Gastrocnemius medialis (tissue), 4 donors: ENCODE results near the gene DNAH5. TPM values are rescaled to one million over a fixed set of nuclear protein-coding genes. Genes with fewer than 3 reads are reported as not detected.

Experiments used
- ATAC-seq, 2 donors: fragments of 150-250 bp; one replicate each; pipeline ENCODE4 v1.9.1; 2016
- DNase-seq, 2 donors: peaks; one replicate each; pipeline ENCODE4 v3.0.0-alpha.2; 2019
- H3K27ac ChIP-seq, 4 donors: fragments of 200-600 bp; sonication (generic); 1 replicate in 1 of 4; 2 replicates in 3 of 4; pipeline ENCODE4 v1.5.1; 2016 to 2018; ENCODE audit warnings: mild to moderate bottlenecking in 2 of 4, moderate library complexity in 1 of 4
- H3K27me3 ChIP-seq, 3 donors: fragments of 200-600 bp; sonication (generic) in 2 of 3; 1 replicate in 1 of 3; 2 replicates in 2 of 3; pipeline versions ENCODE4 v1.5.1 to v1.6.0; 2016 to 2019; ENCODE audit warnings: mild to moderate bottlenecking in 1 of 3, moderate library complexity in 1 of 3
- H3K36me3 ChIP-seq, 2 donors: fragments of 200-600 bp; sonication (generic) in 1 of 2; one replicate each; pipeline ENCODE4 v1.5.1; 2017 to 2018
- H3K4me1 ChIP-seq, 2 donors: fragments of 200-600 bp; sonication (generic) in 1 of 2; one replicate each; pipeline ENCODE4 v1.5.1; 2016 to 2017; ENCODE audit warnings: mild to moderate bottlenecking in 2 of 2
- H3K4me3 ChIP-seq, 4 donors: fragments of 200-600 bp; sonication (generic) in 3 of 4; 1 replicate in 1 of 4; 2 replicates in 3 of 4; pipeline ENCODE4 v1.5.1; 2016 to 2019; ENCODE audit warnings: mild to moderate bottlenecking in 2 of 4
- H3K9me3 ChIP-seq, 3 donors: fragments of 200-600 bp; sonication (generic) in 2 of 3; 1 replicate in 1 of 3; 2 replicates in 2 of 3; pipeline ENCODE4 v1.5.1; 2016 to 2019
- CTCF ChIP-seq, 5 experiments: fragments of 450-650 bp in 3 of 5; fragments of 200-600 bp in 2 of 5; sonication (generic) in 2 of 5; IDR thresholded peaks in 4 of 5; conservative IDR thresholded peaks in 1 of 5; 1 replicate in 4 of 5; 2 replicates in 1 of 5; pipeline ENCODE4 v1.5.1; 2016 to 2019; ENCODE audit warnings: antibody characterized with exemption in 5 of 5, mild to moderate bottlenecking in 3 of 5, moderate library complexity in 3 of 5
- POLR2A ChIP-seq, 2 donors: fragments of 450-650 bp; IDR thresholded peaks; one replicate each; pipeline ENCODE4 v1.6.1; 2017; ENCODE audit warnings: antibody characterized with exemption in 2 of 2, mild to moderate bottlenecking in 2 of 2, moderate library complexity in 2 of 2
- in situ Hi-C, 4 donors: fragments of 200-750 bp; cut with MboI; loops; one replicate each; pipeline versions ENCODE4 v1.15.0 to v1.8.0; 2017; ENCODE audit warnings: low sequenced_read_pairs in 4 of 4
- intact Hi-C: fragments of 100-400 bp; cut with DNase I; formaldehyde crosslinking; loops from one replicate; pipeline ENCODE4 v1.15.1; 2023; ENCODE audit warnings: low total_unique reads
- total RNA-seq, 4 donors: library from RNA; depleted of rRNA; stranded (reverse); fragments of >200 nt; gene quantifications; one replicate each; pipeline versions ENCODE4 v1.1.0 to v1.2.3, GENCODE V29; 2016

Gene DNAH5
- total RNA-seq, 4 donors from 2014 or later: 0.02 to 1.0 (median 0.03) TPM; not detected in 1

GRCh38 chr5:13783726-13784125, 160.8 kb downstream of the DNAH5 start:
- no peak overlapping the region for H3K27ac ChIP-seq
- no peaks in the 10 kb centered on the region for H3K36me3 ChIP-seq
- no peaks in the 10 kb centered on the region for H3K27me3 ChIP-seq
- TF ChIP-seq POLR2A (IDR thresholded peaks at IDR 0.05) (no peak), CTCF (IDR thresholded peaks at IDR 0.05 in 4 of 5, conservative IDR thresholded peaks at IDR 0.05 in 1 of 5) (no peak)
- H3K9me3 ChIP-seq: no peaks in the 10 kb centered on the region
- no peaks in the 10 kb centered on the region for H3K4me1 ChIP-seq
- in situ Hi-C loops (no loop called here), intact Hi-C loops (no loop called here)
- no peak for ATAC-seq
- H3K4me3 ChIP-seq: no peak overlapping the region
- DNase-seq: no peak

- no peak overlapping the region for H3K4me3 ChIP-seq
- TF ChIP-seq CTCF (IDR thresholded peaks at IDR 0.05 in 4 of 5, conservative IDR thresholded peaks at IDR 0.05 in 1 of 5): no peak
- TF ChIP-seq POLR2A (IDR thresholded peaks at IDR 0.05): no peak
- intact Hi-C loops (no loop called here), in situ Hi-C loops (no loop called here)
- no peaks in the 10 kb centered on the region for H3K27me3 ChIP-seq
- H3K27ac ChIP-seq: no peak overlapping the region
- no peaks in the 10 kb centered on the region for H3K9me3 ChIP-seq
- DNase-seq (no peak), ATAC-seq (no peak)
- no peaks in the 10 kb centered on the region for H3K36me3 ChIP-seq
- no peaks in the 10 kb centered on the region for H3K4me1 ChIP-seq
These were observed 164.4 kb downstream of the DNAH5 start for GRCh38 chr5:13780081-13780480.

- H3K36me3 ChIP-seq: no peaks in the 10 kb centered on the region
- no peaks in the 10 kb centered on the region for H3K4me1 ChIP-seq
- ATAC-seq (no peak), DNase-seq (no peak)
- intact Hi-C loops (no loop called here), in situ Hi-C loops (no loop called here)
- no peaks in the 10 kb centered on the region for H3K27me3 ChIP-seq
- H3K9me3 ChIP-seq: no peaks in the 10 kb centered on the region
- no peak for TF ChIP-seq CTCF (IDR thresholded peaks at IDR 0.05 in 4 of 5, conservative IDR thresholded peaks at IDR 0.05 in 1 of 5)
- no peak for TF ChIP-seq POLR2A (IDR thresholded peaks at IDR 0.05)
- H3K4me3 ChIP-seq: no peak overlapping the region
- H3K27ac ChIP-seq: no peak overlapping the region
These were observed 170.8 kb downstream of the DNAH5 start for GRCh38 chr5:13773649-13774048.

GRCh38 chr5:13771011-13771571, 173.4 kb downstream of the DNAH5 start:
- intact Hi-C loops (no loop called here), in situ Hi-C loops (no loop called here)
- Histone ChIP-seq H3K36me3 (no peaks in the 10 kb centered on the region), H3K27ac (no peak overlapping the region), H3K27me3 (no peaks in the 10 kb centered on the region), H3K9me3 (no peaks in the 10 kb centered on the region), H3K4me1 (no peaks in the 10 kb centered on the region), H3K4me3 (no peak overlapping the region)
- ATAC-seq (no peak), DNase-seq (no peak)
- TF ChIP-seq CTCF (IDR thresholded peaks at IDR 0.05 in 4 of 5, conservative IDR thresholded peaks at IDR 0.05 in 1 of 5) (no peak), POLR2A (IDR thresholded peaks at IDR 0.05) (no peak)

GRCh38 chr5:13766236-13766635, 178.3 kb downstream of the DNAH5 start:
- ATAC-seq: no peak
- Histone ChIP-seq H3K27me3 (no peaks in the 10 kb centered on the region), H3K4me3 (no peak overlapping the region), H3K4me1 (no peaks in the 10 kb centered on the region), H3K36me3 (no peaks in the 10 kb centered on the region), H3K9me3 (no peaks in the 10 kb centered on the region), H3K27ac (no peak overlapping the region)
- no peak for DNase-seq
- TF ChIP-seq CTCF (IDR thresholded peaks at IDR 0.05 in 4 of 5, conservative IDR thresholded peaks at IDR 0.05 in 1 of 5) (no peak), POLR2A (IDR thresholded peaks at IDR 0.05) (no peak)
- intact Hi-C loops (no loop called here), in situ Hi-C loops (no loop called here)
